DND-41 (cell line): ENCODE data around the gene BST1.

Source experiments
- CTCF ChIP-seq: IDR thresholded peaks from 2 replicates; pipeline ENCODE4 v1.5.1; 2012; ENCODE audit warnings: borderline replicate concordance, low read length, moderate library complexity, mild to moderate bottlenecking; ENCODE audit not compliant: poor library complexity, severe bottlenecking; ENCODE audit errors: extremely low read depth
- EZH2 ChIP-seq: IDR thresholded peaks from 3 replicates; pipeline ENCODE4 v1.6.1; 2012; ENCODE audit warnings: borderline replicate concordance, low read depth, mild to moderate bottlenecking, moderate library complexity, low read length, inconsistent platforms; ENCODE audit not compliant: severe bottlenecking

GRCh38 chr4:15717657-15718416 is 15.0 kb downstream of the BST1 start:
- TF ChIP-seq EZH2 (no peak), CTCF (no peak)
